DND-41 (cell line): ENCODE measurements around the gene MEOX1.

Source experiments
- EZH2 ChIP-seq: IDR thresholded peaks from 3 replicates; pipeline ENCODE4 v1.6.1; 2012; ENCODE audit warnings: borderline replicate concordance, low read depth, mild to moderate bottlenecking, moderate library complexity, low read length, inconsistent platforms; ENCODE audit not compliant: severe bottlenecking
- TF ChIP-seq, protein P1 (sequence below): IDR thresholded peaks from 2 replicates; pipeline ENCODE4 v1.5.1; 2012; ENCODE audit warnings: borderline replicate concordance, low read length, moderate library complexity, mild to moderate bottlenecking; ENCODE audit not compliant: poor library complexity, severe bottlenecking; ENCODE audit errors: extremely low read depth

DNA sequence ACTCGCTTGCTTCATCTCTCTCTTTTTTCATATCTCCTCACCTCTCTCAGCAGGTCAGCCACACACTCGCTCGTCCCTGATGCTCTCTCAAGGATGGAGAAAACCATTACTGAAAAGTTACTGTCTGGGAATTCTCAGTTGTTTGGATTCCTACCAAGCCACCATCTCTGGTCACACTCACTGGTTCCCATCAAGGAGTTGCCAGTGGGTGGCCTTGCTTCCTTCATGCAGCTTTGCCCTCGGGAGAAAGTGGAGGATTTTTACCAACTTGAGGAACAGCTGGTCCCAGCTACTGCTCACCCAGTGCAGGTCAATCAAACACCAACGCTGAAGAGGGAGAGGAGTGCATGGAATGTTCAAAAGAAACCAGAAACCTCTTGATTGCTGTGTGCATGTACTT lies 25.3 kb downstream of the MEOX1 start:
- TF ChIP-seq, protein P1, sequence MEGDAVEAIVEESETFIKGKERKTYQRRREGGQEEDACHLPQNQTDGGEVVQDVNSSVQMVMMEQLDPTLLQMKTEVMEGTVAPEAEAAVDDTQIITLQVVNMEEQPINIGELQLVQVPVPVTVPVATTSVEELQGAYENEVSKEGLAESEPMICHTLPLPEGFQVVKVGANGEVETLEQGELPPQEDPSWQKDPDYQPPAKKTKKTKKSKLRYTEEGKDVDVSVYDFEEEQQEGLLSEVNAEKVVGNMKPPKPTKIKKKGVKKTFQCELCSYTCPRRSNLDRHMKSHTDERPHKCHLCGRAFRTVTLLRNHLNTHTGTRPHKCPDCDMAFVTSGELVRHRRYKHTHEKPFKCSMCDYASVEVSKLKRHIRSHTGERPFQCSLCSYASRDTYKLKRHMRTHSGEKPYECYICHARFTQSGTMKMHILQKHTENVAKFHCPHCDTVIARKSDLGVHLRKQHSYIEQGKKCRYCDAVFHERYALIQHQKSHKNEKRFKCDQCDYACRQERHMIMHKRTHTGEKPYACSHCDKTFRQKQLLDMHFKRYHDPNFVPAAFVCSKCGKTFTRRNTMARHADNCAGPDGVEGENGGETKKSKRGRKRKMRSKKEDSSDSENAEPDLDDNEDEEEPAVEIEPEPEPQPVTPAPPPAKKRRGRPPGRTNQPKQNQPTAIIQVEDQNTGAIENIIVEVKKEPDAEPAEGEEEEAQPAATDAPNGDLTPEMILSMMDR = no peak
- no peak for TF ChIP-seq EZH2
